NCI-H2081 (cell line): ENCODE measurements around the gene INHBE.
"Not testable (repeated sequence)": the region's sequence is repeated elsewhere in the genome, so short reads cannot be mapped to it uniquely, and the experiment has no call there.

Source experiments
- DNase-seq, 2 experiments: peaks; one replicate each; lab custom pipeline; 2025; lab: John Stamatoyannopoulos, UW

The INHBE gene

GRCh38 chr12:57476162-57476992 is 21.3 kb downstream of the INHBE start:
- no peak for DNase-seq

DNA sequence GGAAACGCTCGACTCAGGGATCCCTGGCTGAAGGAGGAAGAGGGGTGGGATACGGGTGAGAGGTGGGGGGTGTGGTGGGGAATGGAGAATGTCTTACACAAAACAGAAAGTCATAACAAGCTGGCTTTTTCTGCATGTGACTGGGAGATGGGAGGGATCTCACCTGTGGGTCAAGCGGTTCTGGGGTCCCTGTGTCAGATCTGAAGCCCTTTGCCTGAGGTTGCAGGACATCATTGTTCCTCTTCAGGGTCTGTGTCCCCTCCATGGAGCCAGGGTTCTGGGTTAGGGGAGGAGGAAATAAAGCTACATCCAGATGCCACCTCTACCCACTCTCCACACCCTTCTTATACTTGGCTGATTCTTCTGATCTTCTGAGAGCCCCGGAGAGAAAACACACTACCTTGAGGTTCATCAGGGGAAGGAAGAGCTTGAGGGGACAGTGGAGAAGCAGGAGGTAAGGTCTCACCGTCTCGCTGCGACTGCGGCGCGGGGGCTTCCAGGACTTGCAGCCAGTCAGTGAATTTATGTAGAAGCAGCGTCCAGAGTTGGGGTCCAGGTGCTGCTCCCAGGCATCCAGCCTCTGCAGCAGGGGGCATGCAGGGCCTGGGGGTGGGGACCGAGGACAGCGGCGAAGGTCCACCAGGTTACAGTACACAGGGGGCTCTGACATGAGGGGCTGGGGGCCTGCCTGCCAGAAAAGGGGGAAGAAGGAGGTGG is 22.0 kb downstream of the INHBE start:
- no peak for DNase-seq

DNA sequence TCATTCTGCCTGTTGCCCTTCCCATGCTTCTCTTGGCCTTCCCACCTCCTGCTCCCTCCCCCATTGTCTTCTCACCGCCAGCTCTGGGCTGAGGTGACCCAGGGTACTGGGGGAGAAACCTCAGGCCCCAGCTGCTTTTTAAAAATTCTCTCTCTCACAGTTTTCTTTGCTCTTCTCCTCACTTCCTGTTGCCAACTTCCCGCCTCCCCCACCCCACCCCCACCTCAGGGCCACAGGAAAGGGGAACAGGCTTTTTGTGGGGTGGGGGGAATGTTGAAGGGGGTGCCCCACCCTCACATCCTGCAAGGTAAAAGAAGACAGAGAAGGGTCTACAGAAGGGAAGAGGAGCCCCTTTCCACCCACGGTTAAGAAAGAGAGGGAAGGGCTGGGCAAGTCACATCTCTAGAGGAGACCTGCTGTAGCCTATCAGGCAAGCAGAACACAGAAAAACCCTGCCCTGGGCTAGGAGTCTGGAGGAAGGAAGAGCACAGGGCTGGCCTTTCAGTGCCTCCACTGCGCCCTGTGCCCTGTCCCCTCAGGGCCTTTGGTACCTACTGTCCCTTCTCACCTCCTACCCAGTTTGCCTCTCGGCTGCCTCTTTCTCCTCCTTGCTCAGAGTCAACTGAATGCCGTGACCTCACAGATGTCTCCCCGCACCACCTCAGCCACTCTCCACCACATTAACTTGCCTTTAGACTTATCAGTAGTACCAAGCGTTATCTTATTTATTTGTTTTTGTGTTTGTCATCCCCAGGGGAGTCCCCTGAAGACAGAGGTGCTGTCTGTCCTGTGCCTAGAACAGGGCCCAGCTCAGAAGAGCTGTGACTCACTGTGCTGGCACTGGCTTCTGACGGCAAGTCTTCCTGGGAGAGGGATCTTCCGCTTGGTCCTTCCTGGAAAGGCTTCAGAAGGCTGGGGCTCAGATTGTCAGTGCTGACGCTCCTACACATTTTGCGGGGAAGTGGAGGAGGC is 22.9 kb downstream of the INHBE start:
- DNase-seq = no peak

- no peak for DNase-seq
Observed at GRCh38 chr12:57479043-57479375, 23.9 kb downstream of the INHBE start.

DNA sequence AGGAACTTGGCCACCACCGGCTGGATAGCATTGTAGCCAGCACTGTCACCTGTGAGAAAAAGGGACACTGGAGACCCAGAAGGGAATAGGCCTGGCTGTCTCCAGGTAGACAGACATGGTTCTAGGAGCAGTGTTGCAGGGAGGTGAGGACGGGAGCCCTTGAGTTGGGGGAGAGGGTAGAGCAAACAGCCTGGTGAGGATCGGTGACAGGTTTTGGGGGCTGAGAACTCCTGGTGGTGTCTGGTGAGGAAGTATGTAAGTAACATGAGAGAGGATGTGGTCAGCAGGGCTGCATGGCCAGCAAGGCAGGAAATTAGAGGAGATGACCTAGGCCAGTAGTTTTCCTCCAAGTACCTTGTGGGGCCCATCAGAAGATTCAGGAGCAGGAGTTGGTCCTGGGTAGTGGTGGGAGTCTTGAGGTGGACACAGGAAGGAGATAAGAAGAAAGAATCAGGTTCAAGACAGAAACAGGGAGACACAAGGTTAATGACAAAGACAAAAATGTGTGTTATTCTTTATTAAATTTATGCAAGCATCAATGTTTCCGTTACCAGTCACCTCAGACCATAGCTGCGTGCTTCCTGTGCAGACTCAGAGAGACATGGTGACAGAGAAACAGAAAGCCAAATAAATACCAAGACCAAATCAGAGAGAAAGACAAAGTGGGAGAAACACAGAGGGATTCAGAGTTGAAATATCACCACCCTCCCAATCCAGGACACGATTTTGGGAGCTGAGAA is 24.4 kb downstream of the INHBE start, which contains the start of gene ARHGAP9:
TSS of gene ARHGAP9 (minus strand) at position 491 of the 740 bp plus-strand sequence. CDS start at position 31, 460 bp downstream.
- no peak for DNase-seq

- no peak for DNase-seq
Observed at GRCh38 chr12:57481671-57482070, 26.6 kb downstream of the INHBE start.

- no peak for DNase-seq
Observed at GRCh38 chr12:57483466-57483865, 28.4 kb downstream of the INHBE start.

DNA sequence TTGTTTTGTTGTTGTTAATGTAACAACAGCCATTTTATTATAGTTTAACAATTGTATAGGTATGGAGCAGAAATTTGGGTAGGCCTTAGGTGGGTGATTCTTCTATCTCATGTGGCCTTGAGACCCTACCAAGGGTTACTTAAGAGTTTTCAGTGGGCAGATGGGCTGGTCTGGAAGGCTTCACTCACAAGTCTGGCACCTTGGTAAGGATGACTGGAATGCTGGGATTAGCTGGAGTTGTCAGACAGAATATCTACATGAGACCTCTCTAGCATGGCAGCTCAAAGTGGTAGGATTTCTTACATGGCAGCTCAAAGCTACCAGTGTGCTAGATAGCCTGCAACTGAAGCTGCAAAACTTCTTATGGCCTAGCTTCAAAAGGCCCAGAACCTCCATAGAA is 30.6 kb downstream of the INHBE start:
- DNase-seq = no peak

DNA sequence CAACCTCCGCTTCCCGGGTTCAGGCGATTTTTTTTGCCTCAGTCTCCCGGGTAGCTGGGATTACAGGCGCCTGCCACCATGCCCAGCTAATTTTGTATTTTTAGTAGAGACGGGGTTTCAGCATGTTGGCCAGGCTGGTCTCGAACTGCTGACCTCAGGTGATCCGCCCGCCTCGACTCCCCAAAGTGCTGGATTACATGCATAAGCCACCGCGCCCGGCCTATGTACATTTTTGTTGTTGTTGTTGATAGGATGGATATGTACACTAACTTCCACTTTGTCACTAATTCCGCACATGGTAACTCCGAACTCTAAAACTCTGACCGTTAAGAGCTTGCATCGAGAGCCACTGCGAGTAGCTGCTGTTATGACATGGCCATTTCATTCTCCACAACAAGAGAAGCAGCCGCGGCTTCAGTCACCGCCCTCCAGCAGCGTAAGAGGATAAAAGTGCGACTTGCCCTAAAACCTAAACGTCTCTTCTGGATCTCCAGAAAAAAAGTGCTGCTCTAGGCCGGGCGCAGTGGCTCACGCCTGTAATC is 32.0 kb downstream of the INHBE start:
- no peak for DNase-seq

DNA sequence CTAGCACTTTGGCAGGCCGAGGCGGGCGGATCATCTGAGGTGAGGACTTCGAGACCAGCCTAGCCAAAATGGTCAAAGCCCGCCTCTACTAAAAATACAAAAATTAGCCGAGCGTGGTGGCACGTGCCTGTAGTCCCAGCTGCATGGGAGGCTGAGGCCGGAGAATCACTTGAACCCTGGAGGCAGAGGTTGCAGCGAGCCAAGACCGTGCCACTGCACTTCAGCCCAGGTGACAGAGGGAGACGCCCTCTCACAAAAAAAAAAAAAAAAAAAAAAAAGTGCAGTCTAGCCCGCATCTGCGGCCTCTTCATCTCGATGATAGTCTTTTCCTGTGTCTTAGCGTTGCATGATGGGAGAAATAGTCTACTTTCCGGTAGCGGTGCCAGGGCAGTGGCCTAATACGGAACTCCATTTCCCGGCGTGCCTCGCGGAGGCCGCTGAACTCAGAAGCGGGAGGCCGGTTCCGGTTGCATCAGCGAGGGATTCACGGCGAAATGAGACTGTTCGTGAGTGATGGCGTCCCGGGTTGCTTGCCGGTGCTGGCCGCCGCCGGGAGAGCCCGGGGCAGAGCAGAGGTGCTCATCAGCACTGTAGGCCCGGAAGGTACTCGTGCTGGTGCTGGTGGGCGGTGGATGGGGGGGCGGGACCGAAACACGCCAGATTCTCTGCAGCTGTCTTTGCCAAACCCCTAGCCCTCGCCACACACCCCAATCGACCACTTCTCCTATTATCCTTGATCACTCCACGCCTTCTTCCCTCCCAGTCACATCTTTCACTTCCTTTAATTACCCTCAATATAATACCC is 32.7 kb downstream of the INHBE start, which contains the start of gene MARS1:
TSS of gene MARS1 (plus strand) at position 472 of the 805 bp plus-strand sequence. CDS start at position 495, 23 bp downstream.
- peak; percentile 95 to 98 for DNase-seq

DNA sequence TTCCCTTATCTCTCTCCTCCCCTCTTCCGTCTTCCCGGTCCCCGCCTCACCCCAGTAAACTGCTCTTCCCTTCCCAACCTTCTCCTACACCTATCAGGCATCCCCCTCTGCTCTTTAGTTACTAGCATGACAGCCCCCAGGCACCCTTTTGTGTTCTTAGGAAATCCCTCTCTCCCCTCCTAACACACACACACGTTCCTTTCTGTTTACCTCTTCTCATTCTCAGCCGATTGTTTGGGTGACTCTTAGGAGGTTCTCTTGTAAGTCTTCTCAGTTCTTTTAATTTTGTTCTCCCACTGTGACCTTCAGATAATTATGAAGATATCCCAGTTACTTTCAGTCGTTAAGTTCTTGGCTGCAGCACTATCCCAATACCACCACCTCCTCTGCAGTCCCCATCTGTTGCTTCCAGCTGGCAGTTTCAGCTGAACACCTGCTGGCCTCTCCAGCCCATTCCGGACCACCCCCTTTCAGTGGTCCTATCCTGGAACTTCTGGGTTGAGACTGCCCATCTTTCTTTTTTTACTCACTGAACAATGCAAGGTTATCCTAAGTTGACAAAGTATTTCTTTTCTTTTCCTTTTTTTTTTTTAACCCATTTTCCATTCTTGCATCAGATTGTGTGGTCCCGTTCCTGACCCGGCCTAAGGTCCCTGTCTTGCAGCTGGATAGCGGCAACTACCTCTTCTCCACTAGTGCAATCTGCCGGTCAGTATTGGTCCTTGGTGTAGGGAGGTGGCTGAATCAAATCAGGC is 33.5 kb downstream of the INHBE start:
- DNase-seq = no peak

DNA sequence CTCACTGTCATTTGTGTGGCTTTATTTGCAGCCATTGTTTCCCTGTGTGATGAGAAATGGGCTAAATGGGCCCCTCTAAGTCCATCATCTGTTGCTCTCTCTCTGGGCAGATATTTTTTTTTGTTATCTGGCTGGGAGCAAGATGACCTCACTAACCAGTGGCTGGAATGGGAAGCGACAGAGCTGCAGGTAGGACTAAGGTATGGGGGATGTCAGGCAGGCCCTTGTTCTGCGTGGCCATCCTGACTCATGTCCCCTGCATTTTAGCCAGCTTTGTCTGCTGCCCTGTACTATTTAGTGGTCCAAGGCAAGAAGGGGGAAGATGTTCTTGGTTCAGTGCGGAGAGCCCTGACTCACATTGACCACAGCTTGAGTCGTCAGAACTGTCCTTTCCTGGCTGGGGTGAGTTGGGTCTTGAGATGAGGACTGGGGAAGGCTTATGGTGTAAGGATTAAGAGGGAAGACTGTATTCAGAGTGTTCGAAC is 34.1 kb downstream of the INHBE start:
- no peak for DNase-seq

- DNase-seq = no peak
Observed at GRCh38 chr12:57490126-57490525, 35.0 kb downstream of the INHBE start.

GRCh38 chr12:57491393-57492280 is 36.5 kb downstream of the INHBE start:
- DNase-seq = peak in 1 of 2 experiments; percentile 10

DNA sequence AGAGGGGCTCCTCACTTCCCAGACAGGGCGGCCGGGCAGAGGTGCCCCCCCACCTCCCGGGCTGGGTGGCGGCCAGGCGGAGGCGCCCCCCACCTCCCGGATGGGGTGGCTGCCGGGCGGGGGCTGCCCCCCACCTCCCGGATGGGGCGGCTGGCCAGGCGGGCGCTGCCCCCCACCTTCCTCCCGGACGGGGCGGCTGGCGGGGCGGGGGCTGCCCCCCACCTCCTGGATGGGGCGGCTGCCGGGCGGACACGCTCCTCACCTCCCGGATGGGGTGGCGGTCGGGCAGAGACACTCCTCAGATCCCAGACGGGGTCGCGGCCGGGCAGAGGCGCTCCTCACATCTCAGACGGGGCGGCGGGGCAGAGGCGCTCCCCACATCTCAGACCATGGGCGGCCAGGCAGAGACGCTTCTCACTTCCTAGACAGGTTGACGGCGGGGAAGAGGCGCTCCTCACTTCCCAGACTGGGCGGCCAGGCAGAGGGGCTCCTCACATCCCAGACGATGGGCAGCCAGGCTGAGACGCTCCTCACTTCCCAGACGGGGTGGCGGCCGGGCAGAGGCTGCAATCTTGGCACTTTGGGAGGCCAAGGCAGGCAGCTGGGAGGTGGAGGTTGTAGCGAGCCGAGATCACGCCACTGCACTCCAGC is 40.1 kb downstream of the INHBE start:
- not testable (repeated sequence) for DNase-seq

GRCh38 chr12:57496822-57497221 is 41.7 kb downstream of the INHBE start:
- DNase-seq = no peak

DNA sequence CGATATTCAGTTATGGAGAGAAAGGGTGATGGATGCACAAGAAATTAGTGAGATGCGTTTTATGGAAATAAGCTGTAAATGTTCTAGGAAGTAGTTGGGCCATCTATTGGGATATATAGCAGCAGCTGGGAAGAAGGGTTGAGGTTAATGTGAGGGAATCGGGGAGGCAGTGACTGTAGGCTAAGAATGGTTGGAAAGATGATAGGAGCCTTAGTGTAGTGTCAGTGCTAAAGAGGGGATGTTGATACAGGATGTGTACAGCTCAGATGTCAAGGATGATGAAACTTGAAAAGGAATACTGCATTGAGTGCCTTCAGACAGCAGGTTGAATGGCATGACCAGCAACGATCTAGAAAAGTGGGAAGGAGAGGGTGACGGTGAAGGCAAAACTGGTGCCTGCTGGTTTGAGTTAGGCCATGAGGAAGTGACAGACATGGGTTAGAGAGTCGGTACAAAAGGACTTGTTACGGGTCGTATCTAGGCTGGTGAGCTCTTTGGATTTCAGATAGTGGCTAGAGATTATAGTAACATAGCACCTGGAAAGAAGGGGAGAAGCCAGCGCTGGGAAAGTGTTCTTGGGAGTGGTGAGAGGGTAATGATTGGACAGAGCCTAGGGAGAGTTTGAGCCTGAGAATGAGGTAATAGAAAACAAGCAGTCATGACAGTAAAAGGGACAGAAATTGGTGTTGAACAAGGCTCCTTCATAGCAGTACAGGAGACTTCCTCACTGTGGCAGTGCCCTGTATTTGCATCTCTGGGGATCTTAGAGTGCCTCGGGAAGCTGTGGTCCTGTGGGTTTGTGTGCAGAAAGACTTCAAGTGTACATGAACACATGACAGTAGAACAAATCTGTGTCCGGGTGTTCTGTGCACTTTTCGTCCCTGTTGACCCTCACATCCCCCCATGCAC is 42.4 kb downstream of the INHBE start:
- DNase-seq = no peak
